ENCODE measurements around the gene CC2D1A. TPM values are rescaled to one million over a fixed set of nuclear protein-coding genes. Genes with fewer than 3 reads are reported as not detected.
A peak's percentile ranks its signal among the peaks of the same experiment; 100 is the strongest.

CC2D1A gene
- total RNA-seq, 2 experiments from 2014 or later = 23.3 to 44.0 TPM

DNA sequence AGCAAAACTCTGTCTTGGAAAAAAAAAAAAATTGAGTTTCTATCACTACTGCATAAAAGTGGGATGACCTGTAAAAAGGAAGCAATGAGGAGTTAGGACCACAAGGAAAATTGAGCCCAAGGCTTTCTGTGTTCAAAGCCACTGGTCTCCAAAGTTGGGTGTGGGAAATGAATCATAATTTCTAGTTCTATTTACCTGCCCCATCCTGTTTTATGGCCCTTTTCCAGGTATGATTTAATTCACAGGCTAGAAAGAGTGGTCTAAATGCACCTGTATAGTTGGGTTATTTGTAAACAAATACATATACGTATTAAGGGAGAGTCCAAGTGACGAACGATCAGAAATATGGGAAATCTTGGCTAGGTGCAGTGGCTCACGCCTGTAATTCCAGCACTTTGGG is 40.4 kb downstream of the CC2D1A start:
- no TSS peak for BruUV-seq (replicated peaks)
- Histone ChIP-seq H3K27ac (ENCODE audit: low read depth, low read length, poor library complexity, severe bottlenecking) (no peak overlapping the region), H3K9me2 (ENCODE audit: insufficient read depth, low read length) (no peaks in the 10 kb centered on the region), H3K36me3 (ENCODE audit: insufficient read depth, low read length) (no peaks in the 10 kb centered on the region), H2AFZ (ENCODE audit: low read length) (no peak overlapping the region), H3K9me3 (ENCODE audit: low read length) (peaks cover 3% of the 10 kb centered on the region; the same call in 1 of the 2 replicates), H4K20me1 (ENCODE audit: insufficient read depth, low read length) (no peaks in the 10 kb centered on the region), H3K4me2 (ENCODE audit: low read length) (no peak overlapping the region), H3K4me1 (ENCODE audit: insufficient read depth, low read length, poor library complexity, severe bottlenecking) (peaks cover 1% of the 10 kb centered on the region), H3K79me2 (ENCODE audit: insufficient read depth, low read depth, low read length) (no peaks in the 10 kb centered on the region), H3K4me3 (ENCODE audit: low read depth, low read length, poor library complexity, severe bottlenecking) (no peak overlapping the region)
- TF ChIP-seq, protein P1, sequence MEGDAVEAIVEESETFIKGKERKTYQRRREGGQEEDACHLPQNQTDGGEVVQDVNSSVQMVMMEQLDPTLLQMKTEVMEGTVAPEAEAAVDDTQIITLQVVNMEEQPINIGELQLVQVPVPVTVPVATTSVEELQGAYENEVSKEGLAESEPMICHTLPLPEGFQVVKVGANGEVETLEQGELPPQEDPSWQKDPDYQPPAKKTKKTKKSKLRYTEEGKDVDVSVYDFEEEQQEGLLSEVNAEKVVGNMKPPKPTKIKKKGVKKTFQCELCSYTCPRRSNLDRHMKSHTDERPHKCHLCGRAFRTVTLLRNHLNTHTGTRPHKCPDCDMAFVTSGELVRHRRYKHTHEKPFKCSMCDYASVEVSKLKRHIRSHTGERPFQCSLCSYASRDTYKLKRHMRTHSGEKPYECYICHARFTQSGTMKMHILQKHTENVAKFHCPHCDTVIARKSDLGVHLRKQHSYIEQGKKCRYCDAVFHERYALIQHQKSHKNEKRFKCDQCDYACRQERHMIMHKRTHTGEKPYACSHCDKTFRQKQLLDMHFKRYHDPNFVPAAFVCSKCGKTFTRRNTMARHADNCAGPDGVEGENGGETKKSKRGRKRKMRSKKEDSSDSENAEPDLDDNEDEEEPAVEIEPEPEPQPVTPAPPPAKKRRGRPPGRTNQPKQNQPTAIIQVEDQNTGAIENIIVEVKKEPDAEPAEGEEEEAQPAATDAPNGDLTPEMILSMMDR (conservative IDR thresholded peaks at IDR 0.05; ENCODE audit: low read length) = no peak
- TF ChIP-seq EZH2phosphoT487 (IDR thresholded peaks at IDR 0.05; ENCODE audit: borderline replicate concordance, low read depth, low read length) = no peak
- CTCF ChIA-PET (ENCODE audit: unreplicated experiment) = no interaction called here
- no peak for DNase-seq (ENCODE audit: low spot score)
- POLR2A ChIA-PET = interaction anchor here (0.6 kb wide), 1 partner anchor 9 kb away, joined by 3 read pairs; no protein-coding TSS in a partner anchor
- intact Hi-C loops (cut with micrococcal nuclease; ENCODE audit: unreplicated experiment) = no loop called here

DNA sequence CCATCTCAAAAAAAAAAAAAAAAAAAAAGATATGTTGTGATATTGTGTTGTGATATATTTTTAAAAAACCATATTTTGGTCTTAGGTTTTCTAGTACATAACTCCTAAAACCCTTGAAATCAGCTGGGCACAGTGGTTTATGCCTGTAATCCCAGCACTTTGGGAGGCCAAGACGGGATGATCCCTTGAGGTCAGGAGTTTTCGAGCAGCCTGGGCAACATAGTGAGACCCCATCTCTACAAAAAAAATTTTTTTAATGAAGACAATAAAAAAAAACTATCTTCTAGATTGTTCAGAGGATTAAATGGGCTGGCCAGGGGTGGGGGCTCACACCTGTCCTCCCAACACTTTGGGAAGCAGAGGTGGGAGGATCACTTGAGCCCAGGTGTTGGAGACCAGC is 45.0 kb downstream of the CC2D1A start:
- Histone ChIP-seq H3K9me3 (ENCODE audit: low read length) (no peaks in the 10 kb centered on the region), H2AFZ (ENCODE audit: low read length) (no peak overlapping the region), H3K27ac (ENCODE audit: low read depth, low read length, poor library complexity, severe bottlenecking) (no peak overlapping the region), H3K4me2 (ENCODE audit: low read length) (peak overlapping the region; percentile 84; the same call in 1 of the 2 replicates), H3K36me3 (ENCODE audit: insufficient read depth, low read length) (peaks cover 20% of the 10 kb centered on the region), H3K79me2 (ENCODE audit: insufficient read depth, low read depth, low read length) (peaks cover 16% of the 10 kb centered on the region), H3K4me3 (ENCODE audit: low read depth, low read length, poor library complexity, severe bottlenecking) (no peak overlapping the region), H3K4me1 (ENCODE audit: insufficient read depth, low read length, poor library complexity, severe bottlenecking) (peaks cover 16% of the 10 kb centered on the region), H3K9me2 (ENCODE audit: insufficient read depth, low read length) (no peaks in the 10 kb centered on the region), H4K20me1 (ENCODE audit: insufficient read depth, low read length) (no peaks in the 10 kb centered on the region)
- no peak for DNase-seq (ENCODE audit: low spot score)
- no peak for TF ChIP-seq EZH2phosphoT487 (IDR thresholded peaks at IDR 0.05; ENCODE audit: borderline replicate concordance, low read depth, low read length)
- TF ChIP-seq, protein P1 (conservative IDR thresholded peaks at IDR 0.05; ENCODE audit: low read length) = no peak
- intact Hi-C loops (cut with micrococcal nuclease; ENCODE audit: unreplicated experiment) = loop anchor here (5.0 kb wide), 2 partner anchors 69 to 81 kb away; partner anchors contain the start of gene IL27RA
- no TSS peak for BruUV-seq (replicated peaks)
- CTCF ChIA-PET (ENCODE audit: unreplicated experiment) = no interaction called here
- POLR2A ChIA-PET = no interaction called here

DNA sequence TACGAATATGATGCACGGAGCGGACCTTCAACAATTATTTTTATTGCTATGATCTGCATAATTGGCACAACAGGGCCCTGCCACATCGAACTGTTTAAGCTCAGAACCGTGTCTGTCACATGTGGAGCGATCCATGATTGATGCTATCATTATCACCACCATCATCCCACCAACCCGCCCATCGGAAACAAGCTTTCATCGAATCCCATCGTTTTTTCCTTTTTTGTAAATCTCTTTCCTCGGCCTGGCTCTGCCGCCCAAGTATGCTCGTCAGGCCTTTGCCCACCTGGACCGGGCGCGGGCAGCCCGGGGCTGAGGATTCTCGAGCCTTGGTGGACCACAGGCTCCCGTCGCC is 45.8 kb downstream of the CC2D1A start:
- intact Hi-C loops (cut with micrococcal nuclease; ENCODE audit: unreplicated experiment) = loop anchor here (1.0 to 5.0 kb wide), 4 partner anchors 33 to 81 kb away; partner anchors contain the start of genes IL27RA and RFX1
- Histone ChIP-seq H3K9me2 (ENCODE audit: insufficient read depth, low read length) (no peaks in the 10 kb centered on the region), H3K9me3 (ENCODE audit: low read length) (no peaks in the 10 kb centered on the region), H2AFZ (ENCODE audit: low read length) (peak overlapping the region; percentile 83), H3K4me3 (ENCODE audit: low read depth, low read length, poor library complexity, severe bottlenecking) (peak overlapping the region; percentile 85), H3K4me1 (ENCODE audit: insufficient read depth, low read length, poor library complexity, severe bottlenecking) (peaks cover 16% of the 10 kb centered on the region), H4K20me1 (ENCODE audit: insufficient read depth, low read length) (no peaks in the 10 kb centered on the region), H3K27ac (ENCODE audit: low read depth, low read length, poor library complexity, severe bottlenecking) (no peak overlapping the region), H3K36me3 (ENCODE audit: insufficient read depth, low read length) (peaks cover 27% of the 10 kb centered on the region), H3K79me2 (ENCODE audit: insufficient read depth, low read depth, low read length) (peaks cover 16% of the 10 kb centered on the region), H3K4me2 (ENCODE audit: low read length) (peak overlapping the region; percentile 84)
- CTCF ChIA-PET (ENCODE audit: unreplicated experiment) = no interaction called here
- no TSS peak for BruUV-seq (replicated peaks)
- TF ChIP-seq, protein P1 (conservative IDR thresholded peaks at IDR 0.05; ENCODE audit: low read length) = no peak
- TF ChIP-seq EZH2phosphoT487 (IDR thresholded peaks at IDR 0.05; ENCODE audit: borderline replicate concordance, low read depth, low read length) = no peak
- peak; percentile 17 for DNase-seq (ENCODE audit: low spot score)
- POLR2A ChIA-PET = interaction anchor here (0.5 to 1.7 kb wide), 4 partner anchors 35 to 538 kb away, joined by 3 to 6 read pairs (median 4); no protein-coding TSS in a partner anchor

Data from OCI-LY7 (cell line).